H1 (cell line): ENCODE data around the gene CAPN10. TPM values are rescaled to one million over a fixed set of nuclear protein-coding genes. Genes with fewer than 3 reads are reported as not detected.

Experiments used
- RNF2 ChIP-seq: fragments of 200-900, 300-1000 bp; sonication (generic); IDR thresholded peaks from 2 replicates; pipeline ENCODE4 v1.7.1; 2016; ENCODE audit warnings: borderline replicate concordance, low read depth, mild to moderate bottlenecking, antibody characterized with exemption, low read length; ENCODE audit not compliant: poor library complexity, severe bottlenecking; ENCODE audit errors: missing control alignments
- SUZ12 ChIP-seq: fragments of 200-600 bp; sonication (generic); IDR thresholded peaks from 2 replicates; pipeline ENCODE4 v1.6.1; 2012; ENCODE audit warnings: mild to moderate bottlenecking, inconsistent platforms, low read length, moderate library complexity, mixed read lengths
- TBP ChIP-seq: IDR thresholded peaks from 2 replicates; pipeline ENCODE4 v1.6.1; 2011; ENCODE audit warnings: low read depth, low read length, improper control_type of control experiment
- polyA plus RNA-seq, 7 experiments: library from polyadenylated mRNA; depleted of rRNA in 3 of 7; stranded (reverse) in 5 of 7; unstranded in 2 of 7; fragments of >200 nt in 5 of 7; fragments of 200-250 nt in 2 of 7; gene quantifications; 1 replicate in 5 of 7; 2 replicates in 1 of 7; 4 replicates in 1 of 7; pipeline versions ENCODE4 v1.2.1 to v1.2.3, GENCODE V29; 2011 to 2013; ENCODE audit warnings: missing spikeins in 2 of 7, mixed read lengths in 2 of 7
- total RNA-seq: library from RNA; stranded (reverse); fragmentation: NEBNext Ultra II Directional; extraction: Animal tissue kit (Norgen Biotek cat#: 25700); gene quantifications from 2 replicates; pipeline ENCODE4 v1.2.1, GENCODE V29; 2021

Gene CAPN10
- total and polyA plus RNA-seq, 2 of the 8 experiments (the other 6 are each of a cell fraction or from before 2014, with no cell fraction given), result 30.7 to 39.8 TPM

- TF ChIP-seq SUZ12 (peak; percentile 64; the same call in 1 of the 2 replicates), TBP (no peak), RNF2 (peak; percentile 32)
Measured at GRCh38 chr2:240567872-240568677, 18.5 kb upstream of the CAPN10 start, which contains the start of gene RNPEPL1 (continued).
